HG03060 (cell line): ENCODE measurements around the gene FKBP15.
A peak's percentile ranks its signal among the peaks of the same experiment; 100 is the strongest.
"Not testable (repeated sequence)": the region's sequence is repeated elsewhere in the genome, so short reads cannot be mapped to it uniquely, and the experiment has no call there.

Experiments used
- ATAC-seq: cut with Tn5 transposase; IDR thresholded peaks from one replicate; pipeline ENCODE4 v1.9.1; 2021; ENCODE audit warnings: low read depth, moderate number of reproducible peaks; ENCODE audit not compliant: unreplicated experiment

The FKBP15 gene

DNA sequence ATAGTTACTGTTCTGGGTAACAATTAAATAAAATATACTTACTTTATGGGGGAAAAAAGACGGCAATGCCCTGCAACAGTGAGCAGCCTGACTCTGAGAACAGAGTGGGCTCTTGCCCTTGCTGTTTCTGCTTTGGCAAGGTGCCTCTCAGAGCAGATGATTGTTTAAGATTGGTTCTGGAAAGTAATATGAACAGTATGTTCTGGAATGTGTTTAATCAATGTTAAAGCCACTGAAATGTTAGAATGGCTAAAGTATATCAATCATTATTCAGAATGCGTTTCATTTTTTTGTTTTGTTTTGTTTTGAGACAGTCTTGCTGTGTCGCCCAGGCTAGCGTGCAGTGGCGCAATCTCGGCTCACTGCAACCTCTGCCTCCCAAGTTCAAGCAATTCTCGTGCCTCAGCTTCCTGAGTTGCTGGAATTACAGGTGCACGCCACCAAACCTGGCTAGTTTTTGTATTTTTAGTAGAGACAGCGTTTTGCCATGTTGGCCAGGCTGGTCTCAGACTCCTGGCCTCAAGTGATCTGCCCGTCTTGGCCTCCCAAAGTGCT lies 14.7 kb upstream of the FKBP15 start:
- ATAC-seq, result not testable (repeated sequence)

DNA sequence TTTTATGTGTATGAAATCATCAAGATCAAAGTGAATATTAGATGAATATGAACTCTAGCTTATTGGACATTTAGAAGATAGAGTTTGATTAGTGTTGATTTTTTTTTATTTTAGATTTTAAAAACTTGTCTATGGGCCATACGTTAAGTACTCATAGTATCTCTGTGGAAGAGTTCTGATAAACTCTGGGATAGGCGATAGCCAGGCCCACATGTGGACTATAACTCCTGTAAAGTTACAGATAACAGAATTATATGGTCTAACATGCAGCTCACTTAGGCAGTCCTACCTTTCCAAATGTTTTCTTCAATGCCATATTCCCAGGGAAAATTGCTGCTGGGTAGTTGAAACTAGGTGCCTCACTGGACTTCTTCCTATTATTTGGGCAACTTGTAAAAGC lies 10.6 kb upstream of the FKBP15 start:
- no peak for ATAC-seq

DNA sequence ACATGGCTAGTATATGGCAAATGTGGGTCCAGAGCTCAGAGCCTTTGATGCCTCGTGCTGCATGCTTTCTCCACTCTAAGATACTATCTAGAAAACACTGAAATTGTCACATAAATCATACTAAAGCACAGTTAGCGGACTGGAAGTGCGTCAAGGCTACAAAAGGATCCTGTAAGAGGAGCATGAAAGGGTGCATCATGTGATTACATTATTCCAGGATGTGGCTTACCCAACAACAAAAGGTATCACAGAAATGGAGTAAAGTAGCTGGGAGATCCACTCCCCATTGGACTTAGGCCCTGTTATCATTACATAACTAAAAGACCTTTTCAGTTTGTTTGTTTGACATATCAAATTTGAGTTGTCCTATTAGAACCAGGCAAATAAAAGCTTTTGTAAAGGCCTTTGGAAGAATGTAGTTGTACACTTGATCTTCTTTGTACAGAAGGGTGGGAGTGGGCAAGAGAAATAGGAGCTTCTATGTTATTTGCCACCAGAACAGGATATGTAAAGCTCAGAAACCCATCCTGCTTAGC lies 7.1 kb upstream of the FKBP15 start:
- no peak for ATAC-seq

DNA sequence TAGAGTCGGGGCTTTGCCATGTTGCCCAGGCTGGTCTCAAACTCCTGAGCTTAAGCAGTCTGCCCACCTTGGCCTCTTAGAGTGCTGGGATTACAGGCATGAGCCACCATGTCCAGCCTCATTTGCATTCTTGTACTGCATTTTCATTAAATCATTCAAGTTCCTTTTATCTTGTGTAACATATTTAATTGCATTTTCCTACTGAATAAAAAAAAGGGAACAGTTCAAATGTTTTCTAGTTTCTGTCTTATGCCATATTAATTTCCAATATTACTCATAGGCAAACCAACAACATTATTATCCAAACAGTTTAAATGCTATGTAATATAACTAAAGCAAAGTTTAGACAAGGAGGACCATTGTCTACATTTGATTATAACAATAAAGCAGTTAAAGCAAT lies 6.4 kb upstream of the FKBP15 start:
- no peak for ATAC-seq

DNA sequence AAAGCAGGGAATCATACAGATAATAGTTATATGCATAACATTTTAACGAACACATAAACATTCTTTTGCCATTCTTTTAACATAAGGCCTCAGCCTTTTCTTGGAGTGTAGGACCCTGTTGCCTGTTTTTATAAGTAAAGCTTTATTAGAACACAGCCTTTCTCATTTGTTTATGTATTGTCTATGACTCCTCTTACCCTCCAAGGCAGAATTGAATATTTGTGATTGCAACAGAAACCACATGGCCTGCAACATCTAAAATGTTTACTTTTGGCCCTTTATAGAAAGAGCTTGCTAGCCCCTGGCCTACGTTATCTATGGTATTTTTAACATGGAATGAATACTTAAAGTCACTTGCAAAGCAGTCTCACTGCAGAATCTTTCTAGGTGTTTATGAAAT lies 2.9 kb upstream of the FKBP15 start:
- no peak for ATAC-seq

DNA sequence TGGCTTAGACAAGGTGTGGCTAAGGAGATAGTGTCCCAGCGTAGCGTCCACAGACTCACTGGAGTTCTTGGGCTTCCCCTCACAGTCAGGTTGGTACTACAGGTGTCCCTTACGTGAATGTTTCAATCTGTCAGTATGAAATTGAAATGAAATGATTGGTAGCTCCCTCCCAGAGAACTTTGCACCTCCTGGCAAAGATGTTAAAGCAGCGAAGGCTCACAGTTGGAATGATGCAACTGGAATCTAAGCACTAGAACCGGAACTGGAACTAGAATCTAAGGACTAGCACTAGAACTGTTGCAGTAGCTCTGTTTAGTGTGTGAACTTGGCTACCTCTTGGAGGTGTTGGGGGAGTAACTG lies 1.4 kb upstream of the FKBP15 start:
- no peak for ATAC-seq

DNA sequence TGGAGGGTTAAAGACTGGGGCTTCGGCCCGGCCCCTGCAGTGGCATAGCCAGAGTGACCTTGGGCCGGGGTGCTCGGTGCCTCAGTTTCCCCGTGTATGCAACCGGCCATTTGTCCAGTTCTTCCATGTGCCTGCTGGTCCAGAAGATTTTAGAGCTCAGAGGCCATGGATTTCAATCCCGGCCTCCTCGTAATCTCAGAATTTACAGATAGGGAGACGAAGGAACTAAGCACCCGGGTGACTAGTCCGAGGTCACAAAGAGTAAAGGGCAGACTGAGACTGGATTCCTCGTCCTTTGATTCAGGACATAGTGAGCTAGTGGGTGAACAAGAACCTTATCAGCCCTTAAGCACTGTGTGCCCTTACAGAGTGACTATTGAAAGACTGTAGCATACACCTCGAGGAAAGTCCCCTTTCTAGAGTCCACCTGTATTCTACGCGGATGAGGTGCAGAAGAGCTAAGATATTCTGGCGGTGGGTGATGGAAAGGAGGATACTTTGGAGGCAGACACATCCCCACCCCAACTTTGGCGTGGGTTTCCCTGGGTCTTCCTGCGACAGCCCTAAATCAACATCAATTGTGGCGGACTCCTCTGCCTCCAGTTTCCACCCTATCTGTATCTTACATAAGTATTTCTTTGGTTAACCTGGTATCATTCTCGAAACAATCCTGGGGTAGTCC lies 864 bp upstream of the FKBP15 start:
- ATAC-seq, result no peak

DNA sequence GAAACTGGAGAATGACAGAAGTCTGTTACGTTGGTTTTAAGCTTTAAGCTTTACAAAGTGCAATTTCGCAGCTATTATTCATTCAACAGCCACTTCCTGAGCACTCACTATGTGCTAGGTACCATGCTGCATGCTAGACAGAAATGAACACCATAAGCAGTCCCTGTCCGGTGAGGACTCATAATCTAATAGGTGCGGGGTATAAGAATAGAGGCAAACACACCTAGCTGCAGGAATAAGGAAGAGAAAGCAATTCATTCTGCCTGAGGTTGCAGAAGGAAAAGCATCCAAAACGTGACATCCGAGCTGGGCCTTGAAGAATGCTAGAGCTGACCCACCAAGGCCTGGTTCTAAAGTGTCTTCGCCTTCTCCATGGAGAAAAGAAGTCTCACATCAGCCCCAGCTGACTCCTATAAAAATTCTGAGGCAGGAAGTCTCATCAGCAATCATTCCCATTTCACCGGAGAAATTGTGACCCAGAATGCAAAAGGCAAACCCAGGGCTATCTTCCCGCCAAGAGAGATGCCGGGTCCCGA lies 542 bp downstream of the FKBP15 start:
- no peak for ATAC-seq

DNA sequence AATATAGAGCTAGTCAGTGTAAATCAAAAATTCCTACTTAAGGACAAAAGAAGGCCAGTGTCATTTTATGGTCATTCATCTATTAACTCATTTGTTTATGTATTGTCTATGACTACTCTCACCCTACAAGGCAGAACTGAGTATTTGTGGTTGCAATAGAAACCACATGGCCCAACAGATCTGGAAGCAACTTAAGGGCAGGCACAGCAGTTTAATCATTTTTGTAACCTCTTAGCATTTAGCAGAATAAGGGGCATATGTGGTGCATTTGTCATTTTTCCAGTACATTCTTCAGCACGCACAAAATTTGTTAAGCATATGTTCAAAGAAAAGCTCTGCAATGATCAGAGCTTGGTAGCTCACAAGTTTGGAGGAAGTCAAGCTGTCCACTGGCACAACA lies 1.1 kb downstream of the FKBP15 start:
- peak; percentile 61 for ATAC-seq

DNA sequence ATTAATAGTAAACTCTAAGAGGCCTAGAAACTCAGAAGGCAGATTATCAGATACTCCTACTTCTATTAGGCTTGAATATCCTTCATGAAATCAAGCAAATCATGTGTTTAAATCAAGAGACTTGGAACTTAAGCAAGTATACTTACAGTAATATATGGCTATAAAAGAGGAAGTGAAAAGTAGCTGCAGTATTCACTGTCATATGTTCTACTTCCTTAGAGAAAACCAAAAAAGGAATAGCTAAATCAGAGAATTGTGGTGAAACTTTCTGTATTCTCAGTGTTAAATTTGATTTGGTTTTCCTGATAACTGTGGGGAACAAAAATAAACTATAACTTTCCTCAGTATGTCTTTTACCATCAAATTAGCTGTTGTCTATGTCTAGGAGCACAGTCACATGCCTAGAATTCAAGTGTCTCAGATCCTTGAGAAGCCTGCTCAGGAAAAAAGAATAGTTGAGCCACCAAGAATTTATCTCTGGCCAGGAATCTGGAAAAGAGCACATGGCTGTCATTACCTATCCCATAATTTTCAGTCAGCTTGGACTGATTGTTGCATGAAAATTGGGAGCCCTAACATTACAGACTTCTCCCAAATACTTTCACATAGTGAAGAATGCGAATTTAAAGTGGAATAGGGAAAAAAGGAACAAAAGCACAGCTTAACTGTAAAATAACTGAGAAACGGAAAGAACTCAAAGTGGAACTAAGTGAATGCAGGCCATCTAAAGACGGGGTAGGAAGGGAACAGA lies 1.7 kb downstream of the FKBP15 start:
- peak; percentile 30 for ATAC-seq

DNA sequence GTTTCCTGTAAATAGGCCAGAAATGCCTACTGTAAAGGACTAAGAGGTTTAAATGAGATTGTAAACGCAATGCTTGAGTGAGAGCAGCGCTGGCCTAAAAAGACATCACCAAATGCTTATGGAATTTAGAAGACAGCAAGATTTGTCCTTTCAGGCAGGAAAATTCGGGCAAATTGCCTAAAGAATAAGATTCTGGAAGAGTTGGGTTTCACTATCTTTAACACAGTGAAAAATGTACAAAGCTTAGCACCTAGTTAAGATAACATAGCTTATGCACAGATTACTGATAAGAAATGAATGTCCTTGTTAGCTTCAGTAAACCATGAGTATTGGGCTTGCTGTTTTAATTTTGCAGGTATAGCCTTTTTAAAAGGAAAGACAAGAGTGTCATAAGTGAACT lies 4.7 kb downstream of the FKBP15 start:
- ATAC-seq, result no peak

DNA sequence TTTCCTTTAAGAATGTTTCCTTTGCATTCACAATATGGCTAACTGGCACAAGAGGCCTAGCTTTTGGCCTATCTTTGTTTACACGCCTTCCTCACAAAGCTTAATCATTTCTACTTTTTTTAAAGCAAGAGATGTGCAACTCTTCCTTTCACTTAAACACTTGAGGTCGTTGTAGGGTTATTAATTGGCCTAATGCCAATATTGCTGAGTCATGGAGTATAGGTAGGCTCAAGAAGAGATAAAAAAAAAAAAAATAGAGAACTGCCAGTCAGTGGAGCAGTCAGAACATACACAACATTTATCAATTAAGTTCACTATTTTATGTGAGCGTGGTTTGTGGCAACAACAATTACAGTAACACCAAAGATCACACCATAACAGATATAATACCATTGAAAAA lies 5.9 kb downstream of the FKBP15 start:
- ATAC-seq, result no peak

DNA sequence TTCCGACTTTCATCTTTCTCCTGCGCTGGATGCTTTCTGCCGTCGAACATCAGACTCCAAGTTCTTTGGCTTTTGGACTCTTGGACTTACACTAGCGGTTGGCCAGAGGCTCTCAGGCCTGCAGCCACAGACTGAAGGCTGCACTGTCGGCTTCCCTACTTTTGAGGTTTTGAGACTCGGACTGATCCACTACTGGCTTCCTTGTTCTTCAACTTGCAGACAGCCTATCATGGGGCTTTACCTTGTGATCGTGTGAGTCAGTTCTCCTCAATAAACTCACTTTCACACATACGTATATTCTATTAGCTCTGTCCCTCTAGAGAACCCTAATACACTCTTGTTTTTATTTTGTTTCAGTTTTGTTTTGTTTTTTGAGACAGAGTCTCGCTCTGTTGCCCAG lies 10.3 kb downstream of the FKBP15 start:
- ATAC-seq, result no peak

DNA sequence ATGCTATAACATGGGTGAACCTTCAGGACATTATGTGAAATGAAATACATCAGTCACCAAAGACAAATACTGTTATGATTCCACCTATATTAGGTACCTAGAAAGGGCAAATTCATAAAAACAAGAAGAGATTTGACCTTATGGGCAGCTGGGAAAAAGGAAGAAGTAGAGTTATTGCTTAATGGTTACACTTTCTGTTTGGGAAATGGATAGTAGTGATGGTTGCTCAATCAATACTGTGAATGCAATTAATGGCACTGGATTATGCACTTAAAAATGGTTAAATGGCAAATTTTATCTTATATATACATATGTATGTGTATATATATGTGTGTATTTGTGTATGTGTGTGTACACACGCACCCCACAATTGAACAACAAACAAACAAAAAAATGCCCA lies 15.2 kb downstream of the FKBP15 start:
- ATAC-seq, result no peak

DNA sequence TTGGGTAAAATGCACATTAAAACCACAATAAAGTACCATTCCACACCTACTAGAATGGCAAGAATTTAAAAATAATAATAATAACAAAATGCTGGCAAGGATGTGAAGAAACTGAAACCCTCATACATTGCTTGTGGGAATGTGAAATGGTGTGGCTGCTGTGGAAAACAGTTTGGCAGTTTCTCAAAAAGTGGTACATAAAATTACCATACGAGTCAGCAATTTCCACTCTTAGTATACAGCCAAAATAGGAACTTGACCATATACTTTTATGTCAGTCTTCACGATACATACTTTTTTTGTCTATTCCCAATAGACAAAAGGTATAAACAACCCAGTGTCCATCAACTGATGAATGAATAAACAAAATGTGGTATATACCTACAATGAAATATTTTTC lies 15.6 kb downstream of the FKBP15 start:
- no peak for ATAC-seq

DNA sequence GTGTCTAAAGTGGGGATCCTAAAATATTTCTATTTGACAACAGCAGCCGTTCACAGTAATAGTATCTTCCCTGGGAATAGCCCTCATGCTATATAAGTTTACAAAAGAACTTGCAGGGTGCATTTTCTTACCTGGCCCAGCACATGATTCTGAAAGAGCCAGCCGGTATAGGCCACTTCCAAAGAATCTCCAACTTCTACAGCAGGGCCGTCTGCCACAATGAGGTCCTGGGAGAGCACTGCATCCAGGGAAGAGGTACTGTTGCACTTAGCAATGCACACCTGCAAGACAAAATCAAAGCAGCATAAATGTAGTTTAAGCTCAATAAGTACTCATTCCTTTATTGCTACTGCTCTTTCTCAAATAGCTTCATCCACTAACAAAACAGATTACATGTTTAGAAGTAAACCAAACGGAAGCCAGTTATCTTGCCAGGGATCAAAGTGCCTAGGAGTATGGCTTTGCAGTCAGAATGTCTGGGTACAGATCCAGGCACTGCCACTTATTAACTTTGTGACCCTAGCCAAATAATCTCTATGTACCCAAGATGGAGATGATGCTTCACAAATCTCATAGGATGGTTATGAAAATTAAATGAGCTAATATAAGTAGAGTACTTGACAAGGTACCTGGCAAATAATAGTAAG lies 21.3 kb downstream of the FKBP15 start:
- no peak for ATAC-seq

DNA sequence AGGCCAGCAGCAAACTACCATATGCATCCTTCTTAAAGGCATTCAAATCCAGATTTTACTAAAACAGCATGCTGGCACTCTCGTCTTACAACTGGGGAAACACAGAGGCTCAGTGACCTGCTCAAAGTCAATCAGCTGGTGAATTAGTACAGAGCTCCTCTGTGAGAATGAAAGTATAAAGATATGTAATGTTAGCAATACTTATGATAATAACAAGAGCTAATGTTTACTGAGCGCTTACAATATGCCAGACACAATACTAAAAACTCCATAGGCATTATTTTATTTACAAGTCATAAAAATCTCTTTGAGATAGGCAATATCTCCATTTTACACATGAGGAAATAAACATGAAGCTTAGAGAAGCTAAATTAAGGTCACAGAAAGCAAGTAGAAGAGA lies 28.6 kb downstream of the FKBP15 start:
- ATAC-seq, result no peak

DNA sequence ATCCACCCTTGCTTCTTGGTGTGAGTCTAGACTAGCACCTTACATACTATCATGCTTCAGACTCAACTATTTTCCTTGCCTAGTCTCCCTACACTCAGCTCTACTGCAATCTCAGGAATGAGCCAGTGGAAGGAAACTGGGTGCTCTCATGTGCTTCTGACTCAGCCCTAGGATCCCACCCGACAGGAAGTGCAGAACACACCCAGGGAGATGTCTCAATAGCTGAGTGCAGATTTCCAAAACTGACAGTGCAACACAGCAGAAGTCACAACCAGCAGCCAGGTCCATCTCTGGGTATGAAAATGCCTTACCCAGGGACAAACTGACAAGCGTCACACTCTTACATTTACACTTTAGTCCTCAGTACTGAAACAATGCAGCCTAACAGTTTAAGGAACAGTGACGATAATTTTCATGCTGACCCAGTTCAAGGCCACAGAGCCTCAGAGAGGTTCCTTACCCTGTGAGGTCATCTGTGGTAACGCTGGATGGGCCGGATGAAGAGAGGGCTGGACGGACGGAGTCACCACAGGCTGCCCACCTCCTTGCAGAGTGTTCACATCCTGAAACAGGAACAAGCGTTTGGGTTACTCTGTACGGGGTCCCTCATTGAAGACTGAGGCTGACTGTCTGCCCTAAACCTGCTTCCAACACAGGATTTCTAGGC lies 33.0 kb downstream of the FKBP15 start:
- no peak for ATAC-seq

DNA sequence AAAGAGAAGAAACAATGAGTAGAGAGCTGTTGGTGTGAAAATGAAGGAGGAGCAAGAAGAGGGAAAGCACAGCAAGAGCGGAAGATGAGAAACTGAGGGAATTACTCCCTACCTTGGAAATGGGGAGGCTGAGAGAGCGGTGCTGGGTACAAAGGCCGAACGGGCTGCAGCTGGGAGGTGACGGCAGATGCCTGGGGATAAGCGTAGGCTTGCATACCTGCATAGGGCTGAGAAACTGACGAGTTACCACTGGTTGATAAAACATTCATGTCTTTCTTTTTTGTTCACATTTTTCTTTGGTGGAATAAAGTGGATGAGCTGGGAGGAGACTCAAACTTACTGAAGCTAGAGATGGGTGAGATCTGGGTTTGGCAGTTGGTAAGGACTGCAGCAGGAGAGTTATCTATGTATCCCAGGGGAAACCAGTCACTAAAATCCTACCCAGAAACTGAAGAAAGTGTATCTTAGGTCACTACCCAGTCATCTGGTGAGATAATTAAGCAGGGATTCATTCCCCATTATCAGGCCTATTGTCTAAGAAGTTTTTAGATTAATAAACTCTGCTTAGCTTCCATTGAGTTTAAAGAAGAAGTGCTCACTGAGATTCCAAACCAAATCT lies 34.8 kb downstream of the FKBP15 start:
- ATAC-seq, result no peak

DNA sequence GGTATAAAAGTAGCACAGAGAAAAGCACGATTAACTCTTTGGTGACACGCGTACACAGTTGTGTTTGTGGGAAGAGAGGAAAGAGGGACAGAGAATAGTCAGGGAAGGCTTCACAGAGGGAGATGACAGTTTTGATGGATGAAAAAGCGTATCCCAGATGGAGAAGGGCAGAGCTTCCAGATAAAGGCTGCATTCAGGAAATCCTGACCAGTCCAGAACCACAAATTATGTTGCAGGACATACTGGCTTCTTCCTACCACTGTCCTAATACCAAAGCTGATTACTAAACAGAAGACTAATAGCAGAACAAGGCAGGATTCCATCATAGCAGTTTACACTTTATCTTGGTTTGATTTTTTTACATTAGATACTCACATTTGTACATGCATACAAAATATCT lies 35.8 kb downstream of the FKBP15 start:
- ATAC-seq, result no peak
